GM21381 (cell line): ENCODE results near the gene SPIRE2.

Experiments used
- ATAC-seq: cut with Tn5 transposase; IDR thresholded peaks from one replicate; pipeline ENCODE4 v1.9.1; 2021; ENCODE audit warnings: mild to moderate bottlenecking, moderate library complexity; ENCODE audit not compliant: unreplicated experiment

SPIRE2 gene

DNA sequence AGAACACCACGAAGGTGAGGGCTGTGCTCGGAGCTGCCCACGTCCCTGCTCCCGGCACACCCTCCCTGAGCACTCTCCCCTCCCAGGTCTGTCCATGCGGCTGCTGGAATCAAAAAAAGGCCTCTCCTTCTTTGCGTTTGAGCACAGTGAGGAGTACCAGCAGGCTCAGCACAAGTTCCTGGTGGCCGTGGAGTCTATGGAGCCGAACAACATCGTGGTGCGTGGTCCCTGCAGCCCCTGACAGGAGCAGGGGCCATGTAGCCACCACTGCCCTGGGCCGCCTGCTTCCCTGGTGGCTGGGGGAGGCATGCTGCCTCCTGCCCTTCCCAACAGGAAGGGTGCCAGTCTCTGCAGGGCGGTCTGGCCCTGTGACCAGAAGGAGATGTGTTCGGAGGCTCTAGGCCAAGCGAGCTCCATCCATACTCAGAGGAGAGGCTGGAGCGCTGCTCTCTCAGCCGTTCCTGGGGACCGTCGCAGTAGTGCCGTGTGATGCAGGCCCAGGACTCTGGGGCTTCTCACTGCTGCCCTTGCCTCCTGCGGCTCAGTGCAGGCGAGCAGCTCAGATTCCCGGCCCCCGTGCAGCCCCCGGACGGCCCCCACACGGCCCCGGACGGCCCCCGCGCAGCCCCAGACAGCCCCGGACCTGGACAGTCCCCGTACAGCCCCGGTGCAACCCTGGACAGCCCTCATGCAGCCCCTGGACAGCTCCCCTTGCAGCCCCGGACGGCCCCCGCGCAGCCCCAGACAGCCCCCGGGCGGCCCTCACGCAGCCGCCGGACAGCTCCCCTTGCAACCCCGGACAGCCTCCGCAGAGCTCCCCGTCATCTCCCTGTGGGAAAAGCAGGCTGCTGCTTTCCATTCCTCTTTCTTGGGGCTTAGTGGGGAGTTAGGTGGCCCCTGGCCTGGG is 65.6 kb downstream of the SPIRE2 start:
- ATAC-seq: no peak

DNA sequence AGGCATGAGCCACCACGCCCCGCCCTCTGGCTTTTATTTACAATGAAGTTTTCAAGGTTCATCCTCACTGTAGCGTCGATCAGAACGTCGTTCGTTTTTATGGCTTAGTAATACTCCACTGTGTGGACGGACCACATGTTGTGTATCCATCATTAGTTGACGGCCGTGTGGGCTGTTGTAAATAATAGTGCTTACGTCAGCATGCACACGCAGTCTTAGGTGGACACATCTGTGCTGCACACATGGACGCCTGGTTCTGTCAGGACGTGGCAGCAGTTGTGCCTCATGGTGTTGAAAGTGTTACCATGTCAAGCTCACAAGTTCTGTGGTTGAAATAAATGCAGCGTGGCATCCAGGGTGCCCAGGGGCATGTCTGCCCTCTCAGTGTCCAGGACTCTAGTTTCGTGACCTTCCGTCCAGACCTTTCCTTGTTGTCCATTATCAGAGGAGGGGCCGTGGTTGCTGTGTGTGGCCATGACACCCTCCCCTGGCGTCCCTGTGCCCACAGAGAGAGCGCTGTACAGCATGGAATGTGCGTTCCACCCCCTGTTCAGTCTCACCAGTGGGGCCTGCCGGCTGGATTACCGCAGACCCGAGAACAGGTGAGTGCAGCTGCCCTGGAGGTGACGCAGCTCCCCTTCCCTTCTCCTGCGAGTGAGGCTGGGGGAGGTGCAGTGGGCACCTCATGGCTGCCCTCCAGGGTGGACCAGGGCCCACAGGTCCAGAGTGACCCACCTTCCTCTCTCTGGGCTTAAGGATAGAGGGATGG is 67.4 kb downstream of the SPIRE2 start:
- ATAC-seq: no peak

DNA sequence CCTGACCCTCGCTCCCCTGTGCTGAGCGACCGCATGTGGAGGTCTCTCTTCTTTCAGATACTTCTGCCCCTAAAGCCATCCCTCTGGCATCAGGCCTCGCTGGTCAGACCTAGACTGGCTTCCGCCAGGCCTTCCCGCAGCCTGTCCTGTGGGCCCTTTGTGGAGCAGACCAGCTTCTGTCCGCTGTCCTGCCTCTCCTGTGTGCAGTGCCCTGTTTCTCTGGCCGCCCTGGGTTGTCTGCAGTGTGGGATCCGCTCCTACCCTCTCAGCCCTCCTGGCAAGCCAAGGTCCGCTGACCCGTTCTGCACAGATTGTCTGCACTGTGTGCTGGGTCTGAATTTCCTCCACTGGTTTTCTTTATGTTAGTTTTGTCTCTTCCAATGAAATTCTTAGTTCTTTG is 68.9 kb downstream of the SPIRE2 start:
- ATAC-seq: no peak

DNA sequence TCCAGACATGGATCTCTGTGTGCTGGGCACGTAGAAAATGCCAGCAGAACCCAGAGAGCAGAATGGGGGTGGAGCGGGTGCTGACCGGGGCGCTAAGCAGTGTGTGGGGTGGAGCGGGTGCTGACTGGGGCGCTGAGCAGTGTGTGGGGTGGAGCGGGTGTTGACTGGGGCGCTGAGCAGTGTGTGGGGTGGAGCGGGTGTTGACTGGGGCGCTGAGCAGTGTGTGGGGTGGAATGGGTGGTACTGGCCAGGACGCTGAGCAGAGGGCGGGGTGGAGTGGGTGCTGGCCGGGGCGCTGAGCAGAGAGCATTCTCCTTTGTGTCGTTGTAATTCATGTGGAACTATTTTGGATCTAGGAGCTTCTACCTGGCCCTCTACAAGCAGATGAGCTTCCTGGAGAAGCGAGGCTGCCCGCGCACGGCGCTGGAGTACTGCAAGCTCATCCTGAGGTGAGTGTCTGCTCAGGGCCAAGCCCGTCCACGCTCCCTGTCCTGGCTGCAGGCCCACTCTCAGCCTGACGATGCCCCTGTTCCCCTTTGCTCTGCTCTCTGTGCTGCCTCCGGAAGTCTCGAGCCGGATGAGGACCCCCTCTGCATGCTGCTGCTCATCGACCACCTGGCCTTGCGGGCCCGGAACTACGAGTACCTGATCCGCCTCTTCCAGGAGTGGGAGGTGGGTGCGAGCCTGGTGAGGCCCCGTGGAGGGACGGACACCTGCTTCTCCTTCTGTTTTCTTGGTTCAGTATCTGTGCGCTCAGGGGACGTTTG is 70.1 kb downstream of the SPIRE2 start:
- ATAC-seq: no peak

DNA sequence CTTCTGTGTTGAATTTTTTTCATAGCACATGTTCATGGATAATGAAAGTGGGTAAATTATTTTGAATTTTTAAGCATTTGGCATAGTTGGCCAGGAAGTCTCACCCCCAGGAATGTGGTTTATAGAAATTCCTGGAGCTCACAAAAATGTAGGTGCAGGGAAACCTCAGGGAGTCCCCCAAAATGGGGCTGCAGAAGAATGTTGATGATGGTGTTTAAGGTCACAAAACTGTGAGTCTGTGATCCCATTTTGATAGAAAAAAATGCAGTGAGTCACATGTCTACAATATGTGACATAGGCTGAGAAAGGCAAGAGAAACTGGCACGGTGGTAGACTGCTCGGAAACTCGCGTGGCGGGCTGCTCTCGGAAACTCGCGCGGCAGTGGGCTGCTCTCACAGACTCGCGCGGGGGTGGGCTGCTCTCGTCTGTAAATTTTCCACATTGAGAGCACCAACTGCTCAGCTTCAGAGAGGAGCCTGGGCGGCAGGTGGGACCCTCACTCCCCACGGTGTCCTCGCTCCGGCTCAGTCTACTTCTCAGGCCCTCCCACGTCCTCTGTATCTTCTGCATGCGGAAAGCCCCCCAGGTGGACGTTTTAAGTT is 71.7 kb downstream of the SPIRE2 start:
- no peak for ATAC-seq

DNA sequence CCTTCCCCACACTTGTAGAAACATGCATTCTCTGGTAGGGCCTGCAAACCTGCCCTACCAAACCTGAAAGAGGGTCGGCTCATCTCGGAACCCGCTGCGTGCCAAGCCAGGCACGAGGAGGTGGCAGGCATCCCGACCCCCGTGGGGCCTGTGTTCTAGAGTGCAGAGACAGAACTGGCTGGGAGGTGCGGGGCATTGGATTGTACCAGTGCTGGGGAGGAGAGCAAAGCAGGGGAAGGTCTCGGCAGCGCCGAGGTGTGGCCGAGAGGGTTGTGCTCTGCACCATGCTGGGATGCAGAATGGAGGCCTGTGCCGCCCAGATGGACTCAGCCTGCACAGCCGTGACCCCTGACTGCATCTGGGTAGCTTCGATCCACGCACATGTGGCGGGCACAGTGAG is 72.6 kb downstream of the SPIRE2 start:
- ATAC-seq: no peak

DNA sequence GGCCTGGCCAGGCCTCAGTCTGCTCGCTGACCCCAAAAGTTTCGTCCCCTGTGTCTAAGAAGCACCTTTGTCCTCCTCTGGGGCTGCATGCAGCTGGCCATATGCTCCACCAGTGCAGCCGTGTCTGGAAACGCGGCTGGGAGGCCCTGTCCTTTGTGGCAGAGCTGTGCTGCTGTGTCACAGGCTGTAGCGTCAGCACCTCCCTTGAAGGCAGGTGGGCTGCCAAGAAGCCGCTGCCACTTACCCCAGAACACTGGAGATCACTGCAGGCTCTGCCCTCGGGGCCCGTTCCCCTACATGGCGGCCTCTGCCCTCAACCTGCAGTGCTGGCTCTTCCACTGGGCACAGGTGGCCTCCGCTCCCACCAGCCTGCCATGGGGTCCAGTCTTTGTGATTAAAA is 74.7 kb downstream of the SPIRE2 start:
- ATAC-seq: no peak

DNA sequence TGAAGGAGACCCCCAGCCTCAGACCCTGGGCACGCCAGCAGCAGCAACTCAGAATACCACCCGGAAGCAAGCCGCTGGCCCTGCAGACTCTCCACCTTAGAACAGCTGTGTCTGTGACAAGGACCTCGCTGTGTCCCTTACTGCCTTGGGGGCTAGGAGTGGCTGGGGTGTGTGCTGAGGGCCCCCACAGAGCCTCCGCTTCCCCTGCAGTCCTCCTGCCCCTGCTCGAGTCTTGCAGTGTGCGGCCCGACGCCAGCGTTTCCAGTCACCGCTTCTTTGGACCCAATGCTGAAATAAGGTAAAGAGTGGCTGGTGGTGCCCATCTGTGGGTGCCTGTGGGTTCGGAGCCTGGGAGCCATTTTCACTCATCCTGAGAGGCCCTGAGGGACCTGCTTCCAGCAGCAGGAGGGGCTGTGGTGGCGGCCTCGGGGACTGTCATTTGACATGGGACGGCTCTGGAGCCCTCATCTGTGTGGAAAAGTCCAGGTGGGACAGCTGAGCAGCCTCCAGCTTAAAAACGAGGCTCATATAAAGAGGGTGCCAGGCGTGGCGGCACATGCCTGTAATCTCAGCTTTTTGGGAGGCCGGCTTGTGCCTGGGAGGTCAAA is 75.7 kb downstream of the SPIRE2 start:
- ATAC-seq: no peak

DNA sequence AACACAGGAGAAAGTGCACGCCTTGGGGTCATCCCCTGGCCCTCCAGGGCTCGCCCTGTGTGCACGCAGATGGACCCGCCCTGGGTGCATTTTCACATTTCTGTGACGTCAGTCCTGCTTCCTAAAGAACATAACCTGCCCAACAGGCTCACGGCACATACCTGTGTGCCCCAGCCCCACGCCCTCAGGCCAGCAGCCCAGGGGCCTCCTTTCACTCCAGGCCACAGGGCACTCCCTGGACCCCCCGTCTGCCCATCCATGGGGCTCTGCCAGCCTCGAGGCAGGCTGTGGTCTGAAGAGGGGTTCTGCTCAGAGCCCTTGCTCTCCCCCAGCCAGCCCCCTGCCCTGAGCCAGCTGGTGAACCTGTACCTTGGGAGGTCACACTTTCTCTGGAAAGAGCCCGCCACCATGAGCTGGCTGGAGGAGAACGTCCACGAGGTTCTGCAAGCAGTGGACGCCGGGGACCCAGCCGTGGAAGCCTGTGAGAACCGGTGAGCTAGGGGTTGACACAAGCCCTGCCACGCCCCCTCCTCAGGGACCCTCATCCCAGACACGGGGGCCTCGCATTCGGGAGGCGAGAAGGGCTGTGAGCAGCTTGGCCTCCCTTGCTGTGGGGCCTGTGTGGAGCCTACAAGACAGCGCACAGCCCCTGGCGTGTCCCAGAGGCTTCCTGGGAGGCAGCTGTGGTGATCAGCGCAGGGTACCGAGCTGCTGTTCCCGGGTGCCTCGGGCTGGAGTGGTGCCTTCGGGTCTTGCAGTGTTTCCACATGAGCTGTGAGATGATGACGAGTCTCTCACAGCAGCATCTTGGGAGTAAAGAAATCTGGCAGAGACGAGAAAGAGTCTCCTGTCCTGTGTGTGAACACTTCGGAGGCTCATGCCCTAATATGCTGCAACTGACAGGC is 76.6 kb downstream of the SPIRE2 start:
- ATAC-seq: no peak

DNA sequence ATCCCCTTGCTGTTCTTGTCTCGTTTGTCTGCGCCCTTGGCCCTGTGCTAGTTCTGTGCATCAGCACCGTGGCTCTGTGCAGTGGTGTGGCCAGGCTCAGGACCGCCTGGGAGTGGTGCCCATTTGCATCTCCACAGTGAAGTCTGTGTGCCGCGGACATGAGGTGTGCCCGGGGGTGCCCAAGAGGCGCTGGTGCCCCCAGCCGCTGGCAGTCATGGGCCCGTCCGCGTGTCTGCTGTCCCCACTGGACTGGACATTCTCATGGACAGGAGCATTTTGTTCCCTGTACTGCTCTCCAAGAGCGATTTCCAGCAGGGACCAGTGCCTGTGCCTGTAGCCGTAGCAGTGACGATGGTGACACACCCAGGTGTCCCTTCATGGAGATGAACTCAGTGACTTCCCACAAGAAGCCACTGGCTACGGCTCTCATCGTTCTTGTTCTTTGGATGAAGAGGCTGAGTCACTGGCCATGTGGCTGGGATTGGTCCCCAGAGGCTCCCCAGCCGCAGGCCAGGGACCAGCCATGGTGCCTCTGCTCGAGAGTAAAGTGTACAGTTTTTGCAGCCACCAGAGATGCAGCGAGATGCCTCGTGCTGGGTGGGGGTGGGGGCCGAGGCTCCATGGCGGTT is 77.3 kb downstream of the SPIRE2 start:
- ATAC-seq: no peak

DNA sequence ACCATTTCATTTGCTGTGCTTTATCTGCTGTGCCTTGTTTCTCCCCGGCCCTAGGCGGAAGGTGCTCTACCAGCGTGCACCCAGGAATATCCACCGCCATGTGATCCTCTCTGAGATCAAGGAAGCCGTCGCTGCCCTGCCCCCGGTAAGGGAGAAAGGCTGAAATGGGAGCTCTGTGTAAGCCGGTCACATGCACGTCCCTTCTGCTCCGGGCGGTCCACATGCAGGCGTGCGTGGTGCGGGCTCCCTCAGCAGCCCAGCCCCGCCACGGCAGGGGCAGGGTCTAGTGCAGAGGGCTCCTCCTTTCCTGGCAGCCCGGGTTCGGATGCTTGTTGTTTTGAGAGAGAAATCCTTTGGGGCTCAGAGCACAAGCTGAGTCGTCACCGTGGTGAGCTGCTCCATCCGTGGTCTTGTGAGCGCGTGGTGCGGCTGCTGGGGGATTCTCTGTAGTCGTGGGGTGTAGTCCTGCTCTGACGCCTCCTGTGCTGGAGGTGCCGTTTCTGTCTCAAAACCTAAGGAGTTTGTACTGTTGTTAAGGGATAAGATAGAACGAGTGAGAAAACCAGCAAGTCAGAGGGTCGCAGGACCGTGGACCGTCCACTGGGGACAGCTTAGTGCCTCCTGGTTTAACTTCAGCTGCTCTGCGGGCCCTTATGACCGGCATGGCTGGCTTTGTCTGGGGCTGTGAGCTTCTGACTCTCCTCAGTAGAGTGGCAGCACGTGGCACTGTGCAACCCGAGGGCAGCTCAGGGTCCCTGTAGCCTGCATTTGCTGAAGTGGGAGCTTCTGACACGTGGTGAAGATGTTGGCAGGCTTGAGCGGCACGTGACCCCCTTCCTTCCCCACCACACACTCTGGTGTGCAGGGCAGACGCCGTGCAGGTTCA is 78.1 kb downstream of the SPIRE2 start:
- ATAC-seq: no peak

DNA sequence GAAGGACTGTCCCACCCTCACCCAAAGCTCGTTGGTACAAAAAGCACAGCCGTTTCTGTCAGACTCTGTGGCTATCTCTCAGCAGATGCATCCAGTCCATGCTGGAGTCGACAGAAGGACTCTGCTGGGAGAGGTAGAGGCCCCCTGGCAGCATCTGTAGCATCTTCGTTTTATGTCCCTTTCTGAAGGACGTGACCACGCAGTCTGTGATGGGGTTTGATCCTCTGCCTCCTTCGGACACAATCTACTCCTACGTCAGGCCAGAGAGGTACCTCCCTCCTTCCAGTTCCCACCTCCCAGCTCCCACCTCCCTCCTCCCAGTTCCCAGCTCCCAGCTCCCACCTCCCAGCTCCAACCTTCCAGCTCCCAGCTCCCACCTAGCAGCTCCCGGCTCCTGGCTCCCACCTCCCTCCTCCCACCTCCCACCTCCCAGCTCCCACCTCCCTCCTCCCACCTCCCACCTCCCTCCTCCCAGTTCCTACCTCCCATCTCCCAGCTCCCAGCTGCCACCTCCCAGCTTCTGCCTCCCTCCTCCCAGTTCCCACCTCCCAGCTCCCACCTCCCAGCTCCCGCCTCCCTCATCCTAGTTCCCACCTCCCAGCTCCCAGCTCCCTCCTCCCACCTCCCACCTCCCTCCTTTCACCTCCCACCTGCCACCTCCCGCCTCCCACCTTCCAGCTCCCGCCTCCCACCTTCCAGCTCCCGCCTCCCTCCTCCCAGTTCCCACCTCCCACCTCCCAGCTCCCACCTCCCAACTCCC is 79.0 kb downstream of the SPIRE2 start:
- ATAC-seq: no peak

DNA sequence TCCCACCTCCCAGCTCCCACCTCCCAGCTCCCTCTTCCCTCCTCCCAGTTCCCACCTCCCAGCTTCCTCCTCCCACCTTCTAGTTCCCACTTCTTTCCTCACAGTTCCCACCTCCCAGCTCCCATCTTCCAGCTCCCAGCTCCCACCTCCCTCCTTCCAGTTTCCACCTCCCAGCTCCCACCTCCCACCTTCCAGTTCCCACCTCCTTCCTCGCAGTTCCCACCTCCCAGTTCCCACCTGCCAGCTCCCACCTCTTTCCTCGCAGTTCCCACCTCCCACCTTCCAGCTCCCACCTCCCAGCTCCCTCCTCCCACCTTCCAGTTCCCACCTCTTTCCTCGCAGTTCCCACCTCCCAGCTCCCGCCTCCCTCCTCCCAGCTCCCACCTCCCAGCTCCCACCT is 80.0 kb downstream of the SPIRE2 start:
- no peak for ATAC-seq

DNA sequence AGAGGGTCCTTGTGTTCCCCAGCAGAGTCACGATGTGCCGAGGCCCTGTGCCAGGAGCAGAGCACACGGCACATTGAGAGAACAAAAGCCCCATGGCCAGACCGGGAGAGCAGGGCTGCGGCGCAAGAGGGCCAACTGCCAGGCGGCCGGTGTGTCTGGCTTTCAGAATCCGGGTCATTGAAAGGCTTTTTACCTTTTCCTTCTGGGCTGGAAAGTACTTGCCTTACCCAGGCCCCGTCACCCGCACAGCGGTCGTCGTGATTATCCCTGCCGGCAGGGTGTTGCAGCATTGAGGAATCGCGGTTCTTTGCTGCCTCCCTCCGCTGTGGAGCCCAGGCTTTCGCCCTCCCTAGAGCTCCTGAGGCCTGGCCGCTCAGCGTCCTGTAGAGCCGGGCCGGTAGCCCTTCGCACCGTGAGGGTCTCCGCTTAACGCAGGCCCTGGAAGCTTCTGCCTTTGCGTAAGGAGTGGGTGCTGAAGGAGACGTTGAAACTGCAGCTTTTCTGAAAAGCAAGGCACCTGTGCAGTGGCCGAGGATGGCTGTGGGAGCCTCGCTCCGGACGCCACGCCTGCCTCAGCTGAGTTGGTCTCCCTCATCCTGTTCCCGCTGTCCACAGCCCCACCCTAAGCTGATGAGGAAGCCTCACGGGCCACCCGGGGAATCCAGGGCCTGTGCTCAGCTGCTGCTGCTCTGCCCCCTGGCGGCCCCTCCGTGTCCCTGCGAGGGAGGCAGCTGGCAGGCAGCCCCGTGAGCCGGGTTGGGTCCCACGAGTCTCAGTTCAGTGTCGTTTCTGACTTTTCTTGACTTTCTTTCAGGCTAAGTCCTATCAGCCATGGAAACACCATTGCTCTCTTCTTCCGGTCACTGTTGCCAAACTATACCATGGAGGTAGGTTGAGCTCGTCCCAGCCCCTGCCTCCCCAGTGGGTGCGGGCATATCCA is 81.8 kb downstream of the SPIRE2 start:
- peak; percentile 51 for ATAC-seq

DNA sequence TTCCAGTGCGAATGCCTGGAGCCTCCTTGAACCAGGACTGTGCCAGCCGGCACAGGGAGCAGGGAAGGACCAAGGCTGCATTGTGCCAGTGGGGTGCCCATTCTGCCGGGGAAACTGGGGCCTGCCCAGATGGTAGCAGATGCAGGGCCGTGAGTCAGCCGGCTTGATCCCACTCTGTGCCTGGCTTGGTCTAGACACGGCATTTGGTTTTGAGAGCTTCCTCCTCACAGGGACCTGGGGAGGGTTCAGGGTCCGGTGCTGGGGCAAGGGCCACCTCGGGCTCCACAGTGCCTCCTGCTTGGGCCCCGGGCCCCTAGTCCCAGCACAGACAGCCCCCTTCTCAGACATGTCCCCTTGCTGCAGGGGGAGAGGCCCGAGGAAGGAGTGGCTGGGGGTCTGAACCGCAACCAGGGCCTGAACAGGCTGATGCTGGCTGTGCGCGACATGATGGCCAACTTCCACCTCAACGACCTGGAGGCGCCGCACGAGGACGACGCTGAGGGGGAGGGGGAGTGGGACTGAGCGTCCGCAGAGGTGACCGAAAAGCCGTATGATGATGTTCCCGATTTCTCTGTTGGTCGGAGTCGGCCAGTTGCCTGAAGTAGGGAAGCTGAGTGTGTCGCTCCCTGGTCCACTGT is 82.6 kb downstream of the SPIRE2 start:
- ATAC-seq: no peak

DNA sequence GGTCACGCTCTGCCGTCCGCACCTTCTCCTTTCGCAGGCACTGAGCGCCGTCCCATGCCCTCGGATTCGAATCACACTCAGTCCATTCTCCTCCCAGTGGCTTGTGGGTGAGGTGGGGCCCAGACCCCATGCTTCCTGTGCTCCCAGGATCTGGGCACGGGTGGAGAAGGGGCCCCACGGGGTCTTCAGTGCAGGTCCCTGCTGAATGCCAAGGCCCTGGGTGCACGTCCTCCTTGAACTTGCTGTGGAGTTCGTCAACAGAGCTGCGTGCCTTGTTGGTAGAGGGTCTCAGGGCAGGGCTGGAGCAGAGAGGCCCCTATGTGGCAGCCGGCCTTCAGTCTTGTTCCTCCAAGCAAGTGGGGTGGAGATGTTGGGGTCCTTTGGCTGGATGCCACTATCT is 83.1 kb downstream of the SPIRE2 start:
- ATAC-seq: no peak
